SU-DHL-6 (cell line): Measurements from ENCODE around the gene DLG2.

Experiments used
- EZH2phosphoT487 ChIP-seq: fragments of 200-600 bp; sonication (generic), shearing (Covaris generic); conservative IDR thresholded peaks from 2 replicates; pipeline ENCODE4 v1.6.1; 2018; ENCODE audit warnings: mild to moderate bottlenecking, antibody characterized with exemption, low read length, moderate library complexity, mixed read lengths
- TF ChIP-seq, protein P1 (sequence below): fragments of 200-600 bp; sonication (generic); IDR thresholded peaks from one replicate; pipeline ENCODE4 v1.5.1; 2017; ENCODE audit warnings: antibody characterized with exemption, mild to moderate bottlenecking, low read length, moderate library complexity; ENCODE audit not compliant: insufficient read depth, poor library complexity, severe bottlenecking

DNA sequence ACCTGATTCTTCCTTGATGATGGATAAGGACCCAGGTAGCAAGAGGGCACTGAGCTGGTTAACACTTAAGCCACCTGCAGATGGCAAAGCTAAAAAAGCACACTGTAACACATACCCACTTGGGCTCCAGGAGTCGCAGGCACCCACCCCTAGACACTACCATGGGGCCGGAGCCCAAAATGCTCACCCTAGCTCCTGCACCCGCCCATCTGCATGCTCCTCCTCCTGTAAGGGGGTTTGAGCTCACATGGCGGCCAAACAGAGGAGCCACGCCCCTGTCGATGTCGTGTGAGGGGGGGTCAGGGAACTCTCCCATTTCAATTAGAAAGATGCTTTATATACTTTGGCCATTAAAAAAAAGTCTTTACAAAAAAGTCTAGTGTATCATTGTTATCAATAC is 370.7 kb downstream of the DLG2 start:
- TF ChIP-seq, protein P1, sequence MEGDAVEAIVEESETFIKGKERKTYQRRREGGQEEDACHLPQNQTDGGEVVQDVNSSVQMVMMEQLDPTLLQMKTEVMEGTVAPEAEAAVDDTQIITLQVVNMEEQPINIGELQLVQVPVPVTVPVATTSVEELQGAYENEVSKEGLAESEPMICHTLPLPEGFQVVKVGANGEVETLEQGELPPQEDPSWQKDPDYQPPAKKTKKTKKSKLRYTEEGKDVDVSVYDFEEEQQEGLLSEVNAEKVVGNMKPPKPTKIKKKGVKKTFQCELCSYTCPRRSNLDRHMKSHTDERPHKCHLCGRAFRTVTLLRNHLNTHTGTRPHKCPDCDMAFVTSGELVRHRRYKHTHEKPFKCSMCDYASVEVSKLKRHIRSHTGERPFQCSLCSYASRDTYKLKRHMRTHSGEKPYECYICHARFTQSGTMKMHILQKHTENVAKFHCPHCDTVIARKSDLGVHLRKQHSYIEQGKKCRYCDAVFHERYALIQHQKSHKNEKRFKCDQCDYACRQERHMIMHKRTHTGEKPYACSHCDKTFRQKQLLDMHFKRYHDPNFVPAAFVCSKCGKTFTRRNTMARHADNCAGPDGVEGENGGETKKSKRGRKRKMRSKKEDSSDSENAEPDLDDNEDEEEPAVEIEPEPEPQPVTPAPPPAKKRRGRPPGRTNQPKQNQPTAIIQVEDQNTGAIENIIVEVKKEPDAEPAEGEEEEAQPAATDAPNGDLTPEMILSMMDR = no peak
- TF ChIP-seq EZH2phosphoT487 = no peak
